ENCODE results near the gene NISCH. TPM values are rescaled to one million over a fixed set of nuclear protein-coding genes. Genes with fewer than 3 reads are reported as not detected.

The NISCH gene
- total and polyA plus RNA-seq, 2 experiments from 2014 or later: 18.4 to 76.4 TPM

DNA sequence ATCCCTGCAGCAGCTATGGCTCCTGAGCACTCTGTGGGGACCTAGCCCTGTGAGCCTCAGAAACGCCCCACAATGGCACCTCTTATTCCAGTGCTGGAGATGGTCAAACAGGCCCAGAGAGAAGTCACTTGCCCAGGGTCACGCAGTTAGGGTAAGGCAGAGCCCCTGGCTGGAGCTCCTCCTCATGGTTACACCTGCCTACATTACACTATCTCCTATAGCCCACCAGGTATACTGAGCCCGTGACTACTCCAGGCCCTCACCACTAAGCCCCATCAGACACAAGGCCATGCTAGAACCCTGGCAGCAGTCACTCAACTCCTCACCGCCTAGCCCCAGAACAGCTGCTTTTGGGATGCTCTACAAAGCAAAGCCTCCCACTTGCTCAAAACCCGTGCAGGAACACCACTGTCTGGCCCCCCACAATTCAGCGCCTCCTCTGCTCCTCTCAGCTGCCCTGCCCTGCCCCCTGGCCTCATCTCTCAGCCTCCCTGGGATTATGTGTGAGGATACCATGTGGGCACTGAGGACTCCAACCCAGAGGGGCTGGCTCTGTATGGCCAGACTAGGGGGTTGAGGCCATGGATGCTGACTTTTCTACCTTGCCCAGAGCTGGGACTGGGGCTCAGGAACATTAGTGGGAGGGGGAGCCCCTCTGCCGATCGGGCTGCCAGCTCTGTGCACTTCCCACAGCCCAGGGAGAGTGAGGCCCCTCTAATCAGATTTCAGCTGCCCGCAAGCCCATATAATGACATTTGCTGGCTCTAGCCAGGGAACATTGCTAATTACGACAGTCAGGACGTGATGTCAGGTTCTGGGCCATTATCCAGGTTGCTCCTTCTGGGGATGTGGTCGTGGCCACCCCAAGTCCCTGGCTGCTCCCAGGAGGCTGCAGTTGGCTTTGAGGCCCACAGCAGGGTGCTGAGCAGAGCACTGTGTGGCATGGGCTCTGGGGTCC, 74.3 kb downstream of the NISCH start (continued):
- TF ChIP-seq, protein P1, sequence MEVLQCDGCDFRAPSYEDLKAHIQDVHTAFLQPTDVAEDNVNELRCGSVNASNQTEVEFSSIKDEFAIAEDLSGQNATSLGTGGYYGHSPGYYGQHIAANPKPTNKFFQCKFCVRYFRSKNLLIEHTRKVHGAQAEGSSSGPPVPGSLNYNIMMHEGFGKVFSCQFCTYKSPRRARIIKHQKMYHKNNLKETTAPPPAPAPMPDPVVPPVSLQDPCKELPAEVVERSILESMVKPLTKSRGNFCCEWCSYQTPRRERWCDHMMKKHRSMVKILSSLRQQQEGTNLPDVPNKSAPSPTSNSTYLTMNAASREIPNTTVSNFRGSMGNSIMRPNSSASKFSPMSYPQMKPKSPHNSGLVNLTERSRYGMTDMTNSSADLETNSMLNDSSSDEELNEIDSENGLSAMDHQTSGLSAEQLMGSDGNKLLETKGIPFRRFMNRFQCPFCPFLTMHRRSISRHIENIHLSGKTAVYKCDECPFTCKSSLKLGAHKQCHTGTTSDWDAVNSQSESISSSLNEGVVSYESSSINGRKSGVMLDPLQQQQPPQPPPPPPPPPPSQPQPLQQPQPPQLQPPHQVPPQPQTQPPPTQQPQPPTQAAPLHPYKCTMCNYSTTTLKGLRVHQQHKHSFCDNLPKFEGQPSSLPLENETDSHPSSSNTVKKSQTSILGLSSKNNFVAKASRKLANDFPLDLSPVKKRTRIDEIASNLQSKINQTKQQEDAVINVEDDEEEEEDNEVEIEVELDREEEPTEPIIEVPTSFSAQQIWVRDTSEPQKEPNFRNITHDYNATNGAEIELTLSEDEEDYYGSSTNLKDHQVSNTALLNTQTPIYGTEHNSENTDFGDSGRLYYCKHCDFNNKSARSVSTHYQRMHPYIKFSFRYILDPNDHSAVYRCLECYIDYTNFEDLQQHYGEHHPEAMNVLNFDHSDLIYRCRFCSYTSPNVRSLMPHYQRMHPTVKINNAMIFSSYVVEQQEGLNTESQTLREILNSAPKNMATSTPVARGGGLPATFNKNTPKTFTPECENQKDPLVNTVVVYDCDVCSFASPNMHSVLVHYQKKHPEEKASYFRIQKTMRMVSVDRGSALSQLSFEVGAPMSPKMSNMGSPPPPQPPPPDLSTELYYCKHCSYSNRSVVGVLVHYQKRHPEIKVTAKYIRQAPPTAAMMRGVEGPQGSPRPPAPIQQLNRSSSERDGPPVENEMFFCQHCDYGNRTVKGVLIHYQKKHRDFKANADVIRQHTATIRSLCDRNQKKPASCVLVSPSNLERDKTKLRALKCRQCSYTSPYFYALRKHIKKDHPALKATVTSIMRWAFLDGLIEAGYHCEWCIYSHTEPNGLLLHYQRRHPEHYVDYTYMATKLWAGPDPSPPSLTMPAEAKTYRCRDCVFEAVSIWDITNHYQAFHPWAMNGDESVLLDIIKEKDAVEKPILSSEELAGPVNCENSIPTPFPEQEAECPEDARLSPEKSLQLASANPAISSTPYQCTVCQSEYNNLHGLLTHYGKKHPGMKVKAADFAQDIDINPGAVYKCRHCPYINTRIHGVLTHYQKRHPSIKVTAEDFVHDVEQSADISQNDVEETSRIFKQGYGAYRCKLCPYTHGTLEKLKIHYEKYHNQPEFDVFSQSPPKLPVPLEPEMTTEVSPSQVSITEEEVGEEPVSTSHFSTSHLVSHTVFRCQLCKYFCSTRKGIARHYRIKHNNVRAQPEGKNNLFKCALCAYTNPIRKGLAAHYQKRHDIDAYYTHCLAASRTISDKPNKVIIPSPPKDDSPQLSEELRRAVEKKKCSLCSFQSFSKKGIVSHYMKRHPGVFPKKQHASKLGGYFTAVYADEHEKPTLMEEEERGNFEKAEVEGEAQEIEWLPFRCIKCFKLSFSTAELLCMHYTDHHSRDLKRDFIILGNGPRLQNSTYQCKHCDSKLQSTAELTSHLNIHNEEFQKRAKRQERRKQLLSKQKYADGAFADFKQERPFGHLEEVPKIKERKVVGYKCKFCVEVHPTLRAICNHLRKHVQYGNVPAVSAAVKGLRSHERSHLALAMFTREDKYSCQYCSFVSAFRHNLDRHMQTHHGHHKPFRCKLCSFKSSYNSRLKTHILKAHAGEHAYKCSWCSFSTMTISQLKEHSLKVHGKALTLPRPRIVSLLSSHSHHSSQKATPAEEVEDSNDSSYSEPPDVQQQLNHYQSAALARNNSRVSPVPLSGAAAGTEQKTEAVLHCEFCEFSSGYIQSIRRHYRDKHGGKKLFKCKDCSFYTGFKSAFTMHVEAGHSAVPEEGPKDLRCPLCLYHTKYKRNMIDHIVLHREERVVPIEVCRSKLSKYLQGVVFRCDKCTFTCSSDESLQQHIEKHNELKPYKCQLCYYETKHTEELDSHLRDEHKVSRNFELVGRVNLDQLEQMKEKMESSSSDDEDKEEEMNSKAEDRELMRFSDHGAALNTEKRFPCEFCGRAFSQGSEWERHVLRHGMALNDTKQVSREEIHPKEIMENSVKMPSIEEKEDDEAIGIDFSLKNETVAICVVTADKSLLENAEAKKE (CRISPR knock-in tag; IDR thresholded peaks at IDR 0.05): no peak
- TF ChIP-seq, protein P2, sequence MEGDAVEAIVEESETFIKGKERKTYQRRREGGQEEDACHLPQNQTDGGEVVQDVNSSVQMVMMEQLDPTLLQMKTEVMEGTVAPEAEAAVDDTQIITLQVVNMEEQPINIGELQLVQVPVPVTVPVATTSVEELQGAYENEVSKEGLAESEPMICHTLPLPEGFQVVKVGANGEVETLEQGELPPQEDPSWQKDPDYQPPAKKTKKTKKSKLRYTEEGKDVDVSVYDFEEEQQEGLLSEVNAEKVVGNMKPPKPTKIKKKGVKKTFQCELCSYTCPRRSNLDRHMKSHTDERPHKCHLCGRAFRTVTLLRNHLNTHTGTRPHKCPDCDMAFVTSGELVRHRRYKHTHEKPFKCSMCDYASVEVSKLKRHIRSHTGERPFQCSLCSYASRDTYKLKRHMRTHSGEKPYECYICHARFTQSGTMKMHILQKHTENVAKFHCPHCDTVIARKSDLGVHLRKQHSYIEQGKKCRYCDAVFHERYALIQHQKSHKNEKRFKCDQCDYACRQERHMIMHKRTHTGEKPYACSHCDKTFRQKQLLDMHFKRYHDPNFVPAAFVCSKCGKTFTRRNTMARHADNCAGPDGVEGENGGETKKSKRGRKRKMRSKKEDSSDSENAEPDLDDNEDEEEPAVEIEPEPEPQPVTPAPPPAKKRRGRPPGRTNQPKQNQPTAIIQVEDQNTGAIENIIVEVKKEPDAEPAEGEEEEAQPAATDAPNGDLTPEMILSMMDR (conservative IDR thresholded peaks at IDR 0.05; ENCODE audit: low read depth in 2 of 2): no peak
- no peak for TF ChIP-seq ZNF331 (CRISPR knock-in tag; IDR thresholded peaks at IDR 0.05; ENCODE audit: low read depth)
- TF ChIP-seq STAT1 (IDR thresholded peaks at IDR 0.05; ENCODE audit: unreplicated experiment): no peak
- TF ChIP-seq ZNF114 (CRISPR knock-in tag; IDR thresholded peaks at IDR 0.05): no peak
- TF ChIP-seq EZH2phosphoT487 (IDR thresholded peaks at IDR 0.05; ENCODE audit: unreplicated experiment): no peak
- TF ChIP-seq EZH2 (IDR thresholded peaks at IDR 0.05; ENCODE audit: low read depth, unreplicated experiment): no peak
- no peak for TF ChIP-seq POLR2AphosphoS5 (IDR thresholded peaks at IDR 0.05; ENCODE audit: low read depth)

Measured in GM23338 (cell line).